Fibroblast of lung (primary cell): ENCODE data around the gene CYB561. TPM values are rescaled to one million over a fixed set of nuclear protein-coding genes. Genes with fewer than 3 reads are reported as not detected.

ENCODE experiments used
- DNase-seq, 2 donors: peaks; one replicate each; pipeline versions ENCODE4 v3.0.0 to v3.0.0-alpha.2; 2010; ENCODE audit warnings: low read depth in 2 of 2
- H2AFZ ChIP-seq: 2 replicates; pipeline ENCODE4 v1.5.1; 2012; ENCODE audit warnings: low read length, control low read depth, inconsistent platforms
- H3K27ac ChIP-seq: 2 replicates; pipeline ENCODE4 v1.5.1; 2011; ENCODE audit warnings: low read length, control low read depth; ENCODE audit not compliant: insufficient read depth
- H3K27me3 ChIP-seq: 2 replicates; pipeline ENCODE4 v1.5.1; 2011; ENCODE audit warnings: mild to moderate bottlenecking, low read length; ENCODE audit not compliant: control insufficient read depth, insufficient read depth
- H3K36me3 ChIP-seq: 2 replicates; pipeline ENCODE4 v1.5.1; 2011; ENCODE audit warnings: low read length; ENCODE audit not compliant: control insufficient read depth, insufficient read depth
- H3K4me1 ChIP-seq: 2 replicates; pipeline ENCODE4 v1.5.1; 2011; ENCODE audit warnings: low read length; ENCODE audit not compliant: control insufficient read depth, insufficient read depth; ENCODE audit errors: extremely low read depth
- H3K4me2 ChIP-seq: 2 replicates; pipeline ENCODE4 v1.5.1; 2011; ENCODE audit warnings: low read length, control low read depth; ENCODE audit not compliant: insufficient read depth; ENCODE audit errors: extremely low read depth
- H3K4me3 ChIP-seq, 4 experiments: fragments of 200-600 bp in 1 of 4; sonication (generic) in 1 of 4; replicated peaks in 1 of 4; 2 replicates each; pipeline ENCODE4 v1.5.1; 2011 to 2016; ENCODE audit warnings: low read length in 4 of 4, low read depth in 3 of 4, mild to moderate bottlenecking in 3 of 4, control low read depth in 2 of 4, inconsistent platforms in 1 of 4, mixed read lengths in 1 of 4; ENCODE audit not compliant: insufficient read depth in 1 of 4; ENCODE audit errors: control extremely low read depth in 1 of 4
- H3K79me2 ChIP-seq: 2 replicates; pipeline ENCODE4 v1.5.1; 2012; ENCODE audit warnings: mild to moderate bottlenecking, low read length, inconsistent platforms; ENCODE audit not compliant: control insufficient read depth, insufficient read depth
- H3K9ac ChIP-seq: 2 replicates; pipeline ENCODE4 v1.5.1; 2011; ENCODE audit warnings: mild to moderate bottlenecking, low read length, control low read depth; ENCODE audit not compliant: insufficient read depth
- H3K9me3 ChIP-seq: 2 replicates; pipeline ENCODE4 v1.5.1; 2012; ENCODE audit warnings: low read depth, low read length; ENCODE audit not compliant: control insufficient read depth, insufficient read depth
- H4K20me1 ChIP-seq: 2 replicates; pipeline ENCODE4 v1.5.1; 2011; ENCODE audit warnings: low read length; ENCODE audit not compliant: control insufficient read depth, insufficient read depth; ENCODE audit errors: extremely low read depth
- CTCF ChIP-seq, 2 donors: IDR thresholded peaks in 1 of 2; conservative IDR thresholded peaks in 1 of 2; 1 replicate in 1 of 2; 2 replicates in 1 of 2; pipeline ENCODE4 v1.5.1; 2011 to 2012; ENCODE audit warnings: low read length in 2 of 2, control low read depth in 1 of 2, inconsistent platforms in 1 of 2, low read depth in 1 of 2, mild to moderate bottlenecking in 1 of 2
- EZH2 ChIP-seq: IDR thresholded peaks from 2 replicates; pipeline ENCODE4 v1.5.1; 2012; ENCODE audit warnings: low read length, control low read depth, mild to moderate bottlenecking; ENCODE audit errors: missing control alignments
- polyA plus RNA-seq, 2 donors: library from polyadenylated mRNA; depleted of rRNA in 1 of 2; stranded (reverse) in 1 of 2; unstranded in 1 of 2; fragments of >200 nt; gene quantifications; 2 replicates each; pipeline ENCODE4 v1.2.1, GENCODE V29; 2011 to 2012; ENCODE audit warnings: missing spikeins in 1 of 2
- total RNA-seq: library from RNA; depleted of rRNA; stranded (reverse); fragments of >200 nt; gene quantifications from 2 replicates; pipeline ENCODE4 v1.2.1, GENCODE V29; 2014

CYB561 gene
- total and polyA plus RNA-seq, 2 donors (not counting 1 experiment from before 2014, with no cell fraction given), result 7.8 to 13.7 TPM

DNA sequence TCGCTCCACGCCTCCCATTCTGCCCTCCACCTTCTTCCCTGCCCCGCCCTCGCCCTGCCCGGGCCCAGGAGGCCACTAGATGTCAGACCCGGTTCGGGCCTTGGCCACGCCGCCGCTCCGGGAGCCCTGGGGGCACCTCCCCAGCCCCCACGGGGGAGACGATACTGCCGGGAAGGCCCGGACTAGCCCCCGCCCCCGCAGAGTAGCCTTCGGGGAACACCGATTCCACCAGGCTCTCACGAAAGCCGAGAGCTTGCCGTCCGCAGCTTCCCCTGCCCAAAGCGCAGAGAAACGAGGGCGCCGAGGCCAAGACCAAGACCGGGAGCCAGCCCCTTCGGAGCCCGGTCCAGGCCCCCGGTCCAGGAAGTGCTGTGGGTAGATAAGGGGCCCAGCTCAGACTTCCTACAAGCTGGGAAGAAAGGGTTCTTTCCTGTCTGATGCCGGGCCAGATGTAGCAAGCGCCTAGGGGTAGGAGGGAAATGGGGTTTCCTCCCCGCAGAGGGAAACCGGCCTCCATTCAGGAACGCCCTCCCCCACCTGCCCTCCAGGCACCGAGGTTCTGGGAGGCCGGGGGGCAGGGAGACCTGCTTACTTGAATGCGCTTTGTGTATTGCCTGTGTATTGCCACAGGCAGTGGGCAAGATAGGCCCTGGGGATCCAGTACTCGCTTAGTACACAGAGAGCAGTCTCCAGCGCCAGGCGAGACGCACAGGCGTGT lies 806 bp upstream of the CYB561 start:
- peak overlapping the region; percentile 44 for H3K27ac ChIP-seq
- peak in 1 of 2 donors; percentile 18 for DNase-seq

DNA sequence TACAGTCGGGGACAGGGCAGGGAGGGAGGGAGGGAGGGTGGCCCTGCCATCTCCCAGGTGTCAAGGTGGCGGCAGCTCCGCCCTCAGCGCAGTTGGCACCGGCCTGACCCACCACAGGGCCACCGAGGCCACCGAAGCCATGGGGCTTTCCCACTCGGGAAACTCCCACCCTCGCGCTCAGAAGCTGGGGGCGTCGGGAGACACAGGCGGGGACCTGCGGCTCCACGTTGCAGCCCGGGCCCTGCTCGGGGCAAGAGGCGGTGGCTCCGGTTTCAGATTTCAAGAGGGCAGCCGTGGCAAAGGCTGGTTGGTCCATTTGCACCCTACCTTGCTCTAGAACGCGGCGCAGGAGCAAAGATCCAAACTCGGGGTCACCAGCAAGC lies 544 bp downstream of the CYB561 start:
- no peaks in the 10 kb centered on the region for H3K4me1 ChIP-seq
- H4K20me1 ChIP-seq, result no peaks in the 10 kb centered on the region
- no peaks in the 10 kb centered on the region for H3K9me3 ChIP-seq
- DNase-seq, result peak in 1 of 2 donors; percentile 45
- no peaks in the 10 kb centered on the region for H3K27me3 ChIP-seq
- H3K79me2 ChIP-seq, result no peaks in the 10 kb centered on the region
- TF ChIP-seq EZH2 (peak; percentile 39), CTCF (conservative IDR thresholded peaks at IDR 0.05 in 1 of 2, IDR thresholded peaks at IDR 0.05 in 1 of 2; ENCODE audit: low read depth in 1 of 2, low read length in 2 of 2) (no peak)
- H3K9ac ChIP-seq, result peak overlapping the region; percentile 65
- no peaks in the 10 kb centered on the region for H3K36me3 ChIP-seq
- H3K4me3 ChIP-seq, result peak overlapping the region; percentile 36 to 61 (median 48)
- no peak overlapping the region for H3K27ac ChIP-seq
- H2AFZ ChIP-seq, result peak overlapping the region; percentile 73
- peak overlapping the region; percentile 78 for H3K4me2 ChIP-seq

More for the DNA sequence above, 806 bp upstream of the CYB561 start:
- no peaks in the 10 kb centered on the region for H3K79me2 ChIP-seq
- peaks cover 1% of the 10 kb centered on the region for H3K27me3 ChIP-seq
- H3K4me3 ChIP-seq, result peak overlapping the region in 3 of 4 experiments; percentile 21 to 61 (median 30)
- H4K20me1 ChIP-seq, result no peaks in the 10 kb centered on the region
- H3K9me3 ChIP-seq, result no peaks in the 10 kb centered on the region
- H3K9ac ChIP-seq, result peak overlapping the region; percentile 65
- H2AFZ ChIP-seq, result peak overlapping the region; percentile 36
- peak overlapping the region; percentile 32 for H3K4me2 ChIP-seq
- H3K36me3 ChIP-seq, result no peaks in the 10 kb centered on the region
- H3K4me1 ChIP-seq, result no peaks in the 10 kb centered on the region
- no peak for TF ChIP-seq EZH2
- TF ChIP-seq CTCF (conservative IDR thresholded peaks at IDR 0.05 in 1 of 2, IDR thresholded peaks at IDR 0.05 in 1 of 2; ENCODE audit: low read depth in 1 of 2, low read length in 2 of 2), result peak in 1 of 2 donors; percentile 15

- peak overlapping the region in 1 of 4 experiments; percentile 61 for H3K4me3 ChIP-seq
- no peak overlapping the region for H3K9ac ChIP-seq
Measured at GRCh38 chr17:63445065-63445464, 1.0 kb downstream of the CYB561 start.

More at GRCh38 chr17:63445065-63445464, 1.0 kb downstream of the CYB561 start:
- Histone ChIP-seq H3K27me3 (no peaks in the 10 kb centered on the region), H3K79me2 (no peaks in the 10 kb centered on the region), H3K27ac (no peak overlapping the region), H3K36me3 (no peaks in the 10 kb centered on the region), H4K20me1 (no peaks in the 10 kb centered on the region), H2AFZ (no peak overlapping the region), H3K9me3 (no peaks in the 10 kb centered on the region), H3K4me1 (no peaks in the 10 kb centered on the region), H3K4me2 (no peak overlapping the region)
- no peak for DNase-seq
- TF ChIP-seq EZH2 (no peak), CTCF (conservative IDR thresholded peaks at IDR 0.05 in 1 of 2, IDR thresholded peaks at IDR 0.05 in 1 of 2; ENCODE audit: low read depth in 1 of 2, low read length in 2 of 2) (no peak)
